GM19023 (cell line): ENCODE measurements around the gene B3GAT3.
"Not testable (repeated sequence)": the region's sequence is repeated elsewhere in the genome, so short reads cannot be mapped to it uniquely, and the experiment has no call there.

Source experiments
- ATAC-seq: cut with Tn5 transposase; IDR thresholded peaks from one replicate; pipeline ENCODE4 v1.9.1; 2021; ENCODE audit warnings: mild to moderate bottlenecking, moderate library complexity; ENCODE audit not compliant: unreplicated experiment

B3GAT3 gene

DNA sequence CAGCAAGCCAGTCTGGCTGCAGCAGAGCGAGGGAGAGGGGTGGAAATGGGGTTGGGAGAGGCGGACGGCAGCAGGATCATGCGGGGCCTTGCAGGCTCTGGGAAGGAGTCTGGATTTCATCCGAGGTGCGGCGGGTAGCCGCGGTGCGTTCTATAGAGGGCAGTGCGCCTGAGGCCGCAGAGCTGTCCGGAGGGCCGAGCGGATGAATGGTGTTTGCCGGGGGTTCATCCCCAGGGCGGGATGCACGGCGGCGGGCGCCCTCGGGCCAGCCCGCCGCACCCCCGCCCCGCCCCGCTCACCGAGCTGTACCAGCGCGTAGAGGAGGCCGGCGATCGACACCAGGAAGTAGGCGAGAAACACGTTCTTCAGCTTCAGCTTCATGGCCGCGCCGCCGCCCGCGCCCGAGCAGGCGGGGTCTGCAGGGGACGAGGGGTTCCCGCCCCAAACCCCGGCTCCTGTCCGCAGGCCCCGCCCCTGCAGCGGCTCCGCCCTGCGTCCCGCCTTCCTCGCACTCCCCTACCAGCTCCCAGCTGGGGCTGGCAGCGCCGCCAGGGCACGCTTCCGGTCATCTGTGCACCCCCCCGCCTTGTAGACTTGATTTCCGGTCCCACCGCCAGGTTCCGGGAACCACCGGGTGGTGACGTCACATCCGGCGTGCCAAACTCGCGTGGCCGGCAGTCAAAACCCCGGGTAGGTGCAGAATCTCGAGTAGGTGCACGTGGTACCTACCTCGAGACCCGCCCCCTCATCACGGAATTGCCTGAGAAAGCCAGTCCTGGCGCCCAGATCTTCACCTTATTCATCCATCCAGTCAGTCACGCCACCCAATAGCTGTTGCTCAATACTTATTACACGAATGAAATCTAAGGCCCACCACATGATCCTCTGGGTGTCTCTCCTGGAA lies at the start of gene B3GAT3:
Gene B3GAT3 (minus strand): TSS at position 420 of the 904 bp plus-strand sequence. CDS start 39 bp downstream, at position 381.
- peak; percentile 97 for ATAC-seq

DNA sequence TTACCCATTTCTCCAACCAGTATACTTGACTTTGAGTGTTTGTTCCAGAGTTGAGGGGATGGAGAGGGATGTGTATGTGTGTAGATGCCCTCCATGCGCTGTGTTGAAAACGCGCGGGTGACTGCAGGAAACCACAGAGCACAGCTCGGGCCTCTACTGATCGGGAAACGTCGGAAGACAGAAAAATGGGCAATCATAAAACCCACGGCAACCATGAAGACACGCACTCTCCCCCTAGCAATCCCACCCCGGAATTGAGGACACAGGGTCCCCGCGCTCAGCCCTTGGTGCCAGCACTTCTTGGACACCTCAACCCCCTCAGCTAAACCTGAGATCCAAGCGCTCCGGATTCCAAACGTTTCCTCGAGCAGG lies 49.4 kb upstream of the B3GAT3 start:
- ATAC-seq, result no peak

DNA sequence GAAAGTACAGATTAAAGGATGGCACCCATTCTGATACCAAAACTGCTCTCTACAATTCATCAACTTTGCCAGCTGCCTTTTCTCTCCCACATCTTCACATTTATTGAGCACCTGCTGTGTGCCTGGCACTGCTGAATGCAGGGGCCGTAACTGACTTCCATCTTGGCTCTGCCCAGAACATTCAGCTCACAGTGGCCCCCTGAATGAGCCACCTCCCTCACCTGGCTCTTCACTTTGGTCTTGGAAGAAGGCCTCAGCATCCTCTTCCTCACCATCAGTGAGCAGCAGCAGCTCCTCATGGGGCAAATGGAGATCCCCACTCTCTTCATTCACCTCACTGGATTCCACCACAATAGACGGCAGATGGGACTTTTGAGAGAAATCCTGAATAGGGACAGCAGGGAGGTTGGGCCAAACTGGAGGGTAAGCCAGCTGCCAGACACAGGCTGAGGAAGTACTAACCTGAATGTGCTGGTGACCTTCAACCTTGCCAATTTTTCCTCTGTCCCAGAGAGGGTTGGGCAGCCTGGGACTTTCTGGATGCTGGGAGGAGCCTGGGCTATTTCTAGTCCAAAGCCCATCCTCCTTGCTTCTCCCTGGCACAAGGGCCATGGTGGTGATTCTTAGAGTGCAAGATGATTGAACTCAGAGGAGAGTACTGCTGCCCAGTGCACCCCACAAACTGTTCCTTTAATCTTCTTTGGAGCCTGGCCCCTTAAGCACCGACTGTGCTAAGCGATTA lies 47.8 kb upstream of the B3GAT3 start:
- ATAC-seq, result no peak

DNA sequence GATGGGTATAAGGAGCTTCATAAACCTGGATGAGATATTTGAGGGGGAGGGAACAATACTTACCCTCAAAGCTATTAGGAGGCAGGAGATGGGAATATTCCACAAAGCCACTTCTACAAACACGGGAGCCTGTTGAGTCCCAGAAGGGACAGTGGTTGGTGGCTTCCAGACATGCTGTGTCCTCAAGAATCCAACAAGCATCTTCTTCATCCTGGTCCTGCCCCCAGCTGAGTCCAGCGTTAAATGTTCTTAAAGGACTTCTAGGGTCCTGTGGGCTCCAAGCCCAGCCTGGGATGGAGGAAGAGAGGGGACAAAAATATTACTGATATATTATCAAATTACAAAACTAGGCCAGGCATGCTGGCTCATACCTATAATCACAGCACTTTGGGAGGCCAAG lies 45.7 kb upstream of the B3GAT3 start:
- no peak for ATAC-seq

DNA sequence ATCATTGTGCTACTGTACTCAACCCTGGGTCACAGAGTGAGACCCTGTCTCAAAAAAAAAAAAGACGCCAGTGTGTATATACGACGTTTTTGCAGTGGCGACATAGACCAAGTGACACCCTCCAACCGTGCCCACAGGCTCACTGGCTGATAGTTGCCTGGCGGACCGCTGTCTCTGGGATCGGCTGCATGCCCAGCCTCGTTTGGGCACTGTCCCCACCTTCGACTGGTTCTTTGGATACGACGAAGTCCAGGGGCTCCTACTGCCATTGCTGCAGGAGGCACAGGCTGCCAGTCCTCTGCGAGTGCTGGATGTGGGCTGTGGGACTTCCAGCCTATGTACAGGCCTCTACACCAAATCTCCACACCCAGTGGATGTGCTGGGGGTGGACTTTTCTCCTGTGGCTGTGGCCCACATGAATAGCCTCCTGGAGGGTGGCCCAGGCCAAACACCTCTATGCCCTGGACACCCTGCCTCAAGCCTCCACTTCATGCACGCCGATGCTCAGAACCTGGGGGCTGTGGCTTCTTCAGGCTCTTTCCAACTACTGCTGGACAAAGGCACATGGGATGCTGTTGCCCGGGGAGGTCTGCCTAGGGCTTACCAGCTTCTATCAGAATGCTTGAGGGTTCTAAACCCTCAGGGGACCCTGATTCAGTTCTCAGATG lies 44.6 kb upstream of the B3GAT3 start:
- ATAC-seq, result no peak

GRCh38 chr11:62665599-62666258 lies 43.9 kb upstream of the B3GAT3 start:
- peak; percentile 31 for ATAC-seq

DNA sequence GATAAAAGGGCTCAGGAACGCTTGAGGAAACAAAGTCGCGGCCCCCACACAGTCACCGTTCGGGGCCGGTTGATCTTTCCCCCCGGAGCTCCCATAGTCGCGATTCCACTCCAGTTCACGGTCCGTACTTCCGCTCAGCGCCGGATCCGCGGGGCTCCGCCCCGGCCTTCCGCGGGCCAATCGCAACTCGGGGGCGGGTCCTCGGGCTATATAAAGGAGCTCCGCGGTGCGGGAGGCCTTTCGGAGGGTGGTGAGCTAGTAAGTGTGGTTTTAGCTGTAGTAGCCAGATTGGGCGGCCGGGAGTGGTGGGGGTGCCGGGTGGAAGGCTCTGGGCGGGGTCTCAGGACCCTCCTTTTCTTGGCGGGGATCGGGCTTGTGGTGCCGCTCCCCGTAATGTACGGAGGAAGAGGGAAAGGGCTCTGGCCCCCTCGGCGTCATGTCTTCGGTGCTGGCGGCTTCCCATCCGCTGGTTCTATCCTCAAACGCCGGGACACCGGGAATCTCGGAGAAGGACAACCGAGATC lies 43.4 kb upstream of the B3GAT3 start, which contains the start of the genes C11orf98 and CSKMT:
Gene C11orf98 (minus strand): TSS at position 136 of the 524 bp plus-strand sequence. CDS start 41 bp downstream, at position 95.
Gene CSKMT (plus strand): TSS at position 238 of the 524 bp plus-strand sequence. CDS start 568 bp downstream, outside the sequence.
- ATAC-seq, result peak; percentile 86

DNA sequence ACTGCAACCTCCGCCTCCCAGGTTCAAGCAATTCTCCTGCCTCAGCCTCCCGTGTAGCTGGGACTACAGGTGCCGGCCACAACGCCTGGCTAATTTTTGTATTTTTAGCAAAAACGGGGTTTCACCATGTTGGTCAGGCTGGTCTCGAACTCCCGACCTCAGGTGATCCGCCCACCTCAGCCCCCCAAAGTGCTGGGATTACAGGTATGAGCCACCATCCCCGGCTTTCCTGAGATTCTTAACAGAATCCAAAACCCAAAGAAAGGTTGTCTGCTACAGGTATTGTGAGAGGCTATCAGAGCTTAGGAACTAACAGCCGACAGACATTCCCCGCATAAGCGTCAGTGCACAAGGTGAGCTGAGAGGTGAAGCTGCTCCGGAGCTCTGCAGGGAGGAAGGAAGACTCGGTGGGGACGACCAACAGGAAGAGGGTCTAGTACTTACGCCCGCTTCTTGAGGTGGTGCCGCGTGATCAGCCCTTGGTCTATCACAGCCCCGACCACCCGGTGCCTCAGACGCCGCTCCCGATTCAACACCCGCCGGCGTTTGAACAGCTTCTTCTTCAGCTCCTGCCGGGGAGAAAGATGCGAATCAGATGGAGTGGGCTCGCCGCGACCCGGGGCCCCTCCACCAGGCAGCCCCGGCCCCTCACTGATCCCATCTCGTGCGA lies 42.8 kb upstream of the B3GAT3 start:
- peak; percentile 43 for ATAC-seq

GRCh38 chr11:62656796-62657429 lies 35.1 kb upstream of the B3GAT3 start:
- ATAC-seq, result no peak

DNA sequence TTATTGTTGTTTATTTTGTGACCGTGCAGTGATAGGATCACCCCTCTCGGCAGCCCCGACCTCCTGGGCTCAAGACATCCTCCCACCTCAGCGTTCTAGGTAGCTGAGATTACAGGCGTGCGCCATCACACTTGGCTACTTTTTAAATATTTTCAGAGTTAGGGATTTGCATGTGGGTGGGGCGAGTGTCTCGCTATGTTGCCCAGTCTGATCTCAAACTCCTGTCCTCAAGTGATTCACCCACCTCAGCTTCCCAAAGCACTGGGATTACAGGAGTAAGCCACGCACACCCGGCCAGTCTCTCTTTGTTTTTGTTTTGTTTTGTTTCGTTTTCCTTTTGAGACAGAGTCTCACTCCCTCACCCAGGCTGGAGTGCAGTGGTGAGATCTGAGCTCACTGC lies 32.5 kb upstream of the B3GAT3 start:
- no peak for ATAC-seq

- ATAC-seq, result no peak
These were observed 30.6 kb upstream of the B3GAT3 start for GRCh38 chr11:62652161-62653006.

DNA sequence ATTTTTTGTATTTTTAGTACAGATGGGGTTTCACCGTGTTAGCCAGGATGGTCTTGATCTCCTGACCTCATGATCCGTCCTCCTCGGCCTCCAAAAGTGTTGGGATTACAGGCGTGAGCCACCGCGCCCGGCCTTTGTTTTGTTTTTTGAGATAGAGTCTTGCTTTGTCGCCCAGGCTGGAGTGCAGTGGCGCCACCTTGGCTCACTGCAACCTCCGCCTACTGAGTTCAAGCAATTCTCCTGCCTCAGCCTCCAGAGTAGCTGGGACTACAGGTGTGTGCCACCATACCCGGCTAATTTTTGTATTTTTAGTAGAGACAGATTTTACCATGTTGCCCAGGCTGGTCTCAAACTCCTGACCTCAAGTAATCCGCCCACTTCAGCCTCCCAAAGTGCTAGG lies 28.5 kb upstream of the B3GAT3 start:
- not testable (repeated sequence) for ATAC-seq

DNA sequence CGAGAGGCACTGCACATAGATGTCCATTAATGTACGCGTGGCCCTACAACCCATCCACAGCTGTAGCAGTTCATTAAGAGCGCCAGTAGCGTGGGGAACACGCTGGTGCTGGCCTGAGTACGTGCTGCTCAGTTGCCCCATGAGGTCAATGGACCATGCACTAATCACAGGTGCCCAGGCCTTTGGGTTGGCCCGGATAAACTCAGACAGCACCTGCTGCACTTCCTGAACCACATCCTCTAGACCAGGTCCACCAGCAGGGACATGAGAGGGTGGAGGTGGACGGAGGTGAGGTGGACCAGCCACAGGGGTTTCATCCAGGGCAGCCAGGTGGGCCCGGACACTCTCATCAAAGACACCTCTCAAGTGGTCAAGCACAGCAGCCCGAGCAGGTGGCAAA lies 27.7 kb upstream of the B3GAT3 start:
- ATAC-seq, result no peak

DNA sequence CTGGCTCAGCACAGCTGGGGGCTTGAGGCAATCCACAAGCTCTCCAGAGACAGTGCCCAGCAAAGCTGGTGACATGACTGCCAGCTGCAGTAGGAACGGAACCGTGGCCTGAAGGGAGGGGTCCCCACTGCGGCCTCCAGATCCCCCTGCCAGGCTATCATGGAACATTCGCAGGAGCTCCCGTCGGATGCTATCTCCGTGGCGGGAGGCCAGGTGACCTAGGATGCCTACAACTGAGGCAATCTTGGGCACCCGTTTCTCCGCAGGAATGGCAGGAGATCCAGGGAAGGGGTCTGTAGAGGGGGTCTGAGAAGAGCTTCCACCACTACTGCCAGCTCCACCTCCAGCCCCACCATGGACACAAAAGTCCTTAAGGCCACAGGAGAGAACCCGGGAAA lies 27.2 kb upstream of the B3GAT3 start:
- no peak for ATAC-seq

GRCh38 chr11:62648185-62648966 lies 26.6 kb upstream of the B3GAT3 start:
- no peak for ATAC-seq

GRCh38 chr11:62647609-62648005 lies 25.8 kb upstream of the B3GAT3 start:
- no peak for ATAC-seq

GRCh38 chr11:62646825-62647608 lies 25.2 kb upstream of the B3GAT3 start:
- no peak for ATAC-seq
